Femur (tissue), 1 donor: ENCODE results near the gene SLC47A2.
"Not testable (repeated sequence)": the region's sequence is repeated elsewhere in the genome, so short reads cannot be mapped to it uniquely, and the experiment has no call there.

Source experiments
- DNase-seq: peaks from one replicate; pipeline ENCODE4 v3.0.0-alpha.2; 2017

SLC47A2 gene

GRCh38 chr17:19706791-19707727 lies 9.3 kb downstream of the SLC47A2 start:
- no peak for DNase-seq

GRCh38 chr17:19705771-19706770 lies 10.3 kb downstream of the SLC47A2 start:
- DNase-seq, result no peak

- DNase-seq, result no peak
Measured at GRCh38 chr17:19705201-19705600, 11.2 kb downstream of the SLC47A2 start.

GRCh38 chr17:19703828-19704613 lies 12.4 kb downstream of the SLC47A2 start:
- no peak for DNase-seq

GRCh38 chr17:19703106-19703827 lies 13.1 kb downstream of the SLC47A2 start:
- no peak for DNase-seq

GRCh38 chr17:19702217-19702641 lies 14.2 kb downstream of the SLC47A2 start:
- DNase-seq, result no peak

GRCh38 chr17:19686400-19687090 lies 29.8 kb downstream of the SLC47A2 start:
- DNase-seq, result no peak

- not testable (repeated sequence) for DNase-seq
Measured at GRCh38 chr17:19684909-19685580, 31.3 kb downstream of the SLC47A2 start.

- no peak for DNase-seq
Measured at GRCh38 chr17:19683117-19683516, 33.3 kb downstream of the SLC47A2 start.

- no peak for DNase-seq
Measured at GRCh38 chr17:19678581-19679453, 37.6 kb downstream of the SLC47A2 start.

GRCh38 chr17:19677736-19678379 lies 38.5 kb downstream of the SLC47A2 start:
- DNase-seq, result no peak

GRCh38 chr17:19676896-19677295 lies 39.5 kb downstream of the SLC47A2 start:
- DNase-seq, result no peak

GRCh38 chr17:19673623-19674022 lies 42.8 kb downstream of the SLC47A2 start:
- DNase-seq, result no peak

- peak; percentile 45 for DNase-seq
Measured at GRCh38 chr17:19672009-19672750, 44.2 kb downstream of the SLC47A2 start.

GRCh38 chr17:19671433-19671832 lies 45.0 kb downstream of the SLC47A2 start:
- no peak for DNase-seq

- DNase-seq, result no peak
Measured at GRCh38 chr17:19670908-19671307, 45.5 kb downstream of the SLC47A2 start.

- DNase-seq, result not testable (repeated sequence)
Measured at GRCh38 chr17:19669680-19670079, 46.7 kb downstream of the SLC47A2 start.

- no peak for DNase-seq
Measured at GRCh38 chr17:19664821-19665181, 51.6 kb downstream of the SLC47A2 start.
